Measurements from ENCODE around the gene FRAT1. TPM values are rescaled to one million over a fixed set of nuclear protein-coding genes. Genes with fewer than 3 reads are reported as not detected.
A peak's percentile ranks its signal among the peaks of the same experiment; 100 is the strongest.

The FRAT1 gene
- total and polyA plus RNA-seq, 2 of the 13 experiments (the other 11 are each of a cell fraction or from before 2014, with no cell fraction given) = 1.7 to 2.3 TPM

- TF ChIP-seq NFIC (IDR thresholded peaks at IDR 0.05; ENCODE audit: low read length) (no peak), ZBTB26 (CRISPR knock-in tag; IDR thresholded peaks at IDR 0.05; ENCODE audit: borderline replicate concordance) (peak; percentile 60; the same call in 1 of the 2 replicates), ZNF225 (CRISPR knock-in tag; IDR thresholded peaks at IDR 0.05) (peak; percentile 70), ZNF547 (CRISPR knock-in tag; IDR thresholded peaks at IDR 0.05) (peak; percentile 86), FOXA1 (IDR thresholded peaks at IDR 0.05) (no peak), FOXA1 (CRISPR knock-in tag; IDR thresholded peaks at IDR 0.05) (peak; percentile 94), PBX2 (CRISPR knock-in tag; IDR thresholded peaks at IDR 0.05) (no peak), ZNF576 (CRISPR knock-in tag; IDR thresholded peaks at IDR 0.05) (no peak), ELF3 (CRISPR knock-in tag; IDR thresholded peaks at IDR 0.05) (peak; percentile 48; the same call in 1 of the 2 replicates), GZF1 (CRISPR knock-in tag; IDR thresholded peaks at IDR 0.05) (0 out of 2 replicates have a peak, but pooled peaks have one; percentile 17), ZBTB21 (CRISPR knock-in tag; IDR thresholded peaks at IDR 0.05) (no peak), ZNF747 (CRISPR knock-in tag; IDR thresholded peaks at IDR 0.05; ENCODE audit: borderline replicate concordance) (no peak; the same call in 1 of the 2 replicates), ZNF101 (CRISPR knock-in tag; IDR thresholded peaks at IDR 0.05; ENCODE audit: borderline replicate concordance, low read depth) (peak; percentile 73; the same call in 1 of the 2 replicates), PAXIP1 (CRISPR knock-in tag; conservative IDR thresholded peaks at IDR 0.05) (peak; percentile 70), ZNF414 (CRISPR knock-in tag; IDR thresholded peaks at IDR 0.05) (no peak), ARID4A (CRISPR knock-in tag; IDR thresholded peaks at IDR 0.05; ENCODE audit: borderline replicate concordance) (peak; percentile 96)
Measured at GRCh38 chr10:97334370-97335175, 15.5 kb downstream of the FRAT1 start, which contains the start of gene FRAT2 (continued).

All from HepG2 (cell line).